BJ (cell line): ENCODE results near the gene SCG3. TPM values are rescaled to one million over a fixed set of nuclear protein-coding genes. Genes with fewer than 3 reads are reported as not detected.

Experiments
- CTCF ChIA-PET: fragments of 350-600 bp; formaldehyde crosslinking; extraction: SDS; loops from one replicate; lab custom pipeline; 2021; ENCODE audit warnings: antibody characterized with exemption, inconsistent platforms; lab: Yijun Ruan, JAX
- POLR2A ChIA-PET: fragments of 300-600 bp; sonication (Branson Sonifier 250); formaldehyde crosslinking; extraction: SDS; loops from one replicate; lab custom pipeline; 2021; ENCODE audit warnings: antibody characterized with exemption; lab: Charles Lee
- DNase-seq: peaks from one replicate; pipeline ENCODE4 v3.0.0-alpha.2; 2011; ENCODE audit warnings: low read depth
- H3K27me3 ChIP-seq: 2 replicates; pipeline ENCODE4 v1.6.0; 2011; ENCODE audit warnings: low read length; ENCODE audit not compliant: control insufficient read depth, insufficient read depth
- H3K36me3 ChIP-seq: 2 replicates; pipeline ENCODE4 v1.5.1; 2011; ENCODE audit warnings: low read length; ENCODE audit not compliant: control insufficient read depth, insufficient read depth
- H3K4me3 ChIP-seq: 2 replicates; pipeline ENCODE4 v1.5.1; 2011; ENCODE audit warnings: low read depth, mild to moderate bottlenecking, control low read depth, low read length
- CTCF ChIP-seq: IDR thresholded peaks from 2 replicates; pipeline ENCODE4 v1.5.1; 2011; ENCODE audit warnings: low read depth, mild to moderate bottlenecking, control low read depth, inconsistent platforms, low read length, moderate library complexity; ENCODE audit not compliant: insufficient read depth
- polyA plus RNA-seq: library from polyadenylated mRNA; depleted of rRNA; stranded (reverse); fragments of >200 nt; gene quantifications from 2 replicates; pipeline ENCODE4 v1.2.3, GENCODE V29; 2011

Gene SCG3
- polyA plus RNA-seq, 1 experiment = not detected

- DNase-seq = no peak
- no peak for TF ChIP-seq CTCF
- Histone ChIP-seq H3K27me3 (no peaks in the 10 kb centered on the region), H3K36me3 (no peaks in the 10 kb centered on the region), H3K4me3 (peak overlapping the region; percentile 61)
- ChIA-PET POLR2A (no interaction called here), CTCF (interaction anchor here (0.7 to 3.1 kb wide), 6 partner anchors 9 to 205 kb away, joined by 3 to 15 read pairs (median 5); no protein-coding TSS in a partner anchor)
Observed at GRCh38 chr15:51736751-51737521, 55.6 kb downstream of the SCG3 start.

DNA sequence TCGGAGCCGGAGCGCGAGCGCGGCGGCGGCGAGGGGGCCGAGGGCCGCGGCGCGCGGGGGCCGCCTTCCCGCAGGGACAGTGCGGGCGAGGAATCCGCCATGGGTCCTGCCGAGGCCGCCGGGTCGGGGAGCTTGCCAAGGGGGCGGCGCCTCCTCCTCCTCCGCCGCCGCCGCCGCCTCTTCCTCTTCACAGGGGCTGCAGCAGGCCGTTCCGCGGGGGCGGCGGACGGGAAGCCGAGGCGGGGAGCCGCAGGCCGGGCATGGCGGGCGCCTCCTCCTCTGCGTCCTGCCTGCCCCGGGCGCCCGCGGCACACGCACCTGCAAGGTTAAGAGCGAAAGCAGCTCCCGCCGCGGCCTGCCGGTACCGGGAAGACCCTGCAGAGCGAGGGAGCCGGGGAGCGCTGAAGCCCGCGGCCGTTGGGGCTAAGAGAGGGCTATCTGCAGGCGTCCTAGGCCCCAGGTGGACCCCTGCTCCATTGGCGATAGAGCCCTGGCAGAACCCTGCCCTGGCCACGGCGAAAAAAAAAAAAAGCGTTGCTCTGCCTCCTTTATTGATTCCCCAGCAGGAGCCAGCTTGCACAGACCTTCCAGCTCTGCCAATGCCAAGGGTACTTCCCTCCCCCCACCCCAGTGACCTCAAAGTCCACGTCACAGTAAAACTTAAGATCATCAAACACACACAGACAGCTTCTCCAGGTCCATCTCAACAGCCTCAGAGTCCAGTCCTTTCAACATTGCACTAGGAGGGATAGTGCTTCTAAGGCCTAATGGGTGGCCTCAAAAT lies 56.4 kb downstream of the SCG3 start, which contains the start of gene LYSMD2:
Gene LYSMD2 (minus strand): TSS at position 134 of the 784 bp plus-strand sequence. CDS start 33 bp downstream, at position 101.
- ChIA-PET CTCF (interaction anchor here (0.6 to 3.1 kb wide), 7 partner anchors 10 to 954 kb away, joined by 3 to 15 read pairs (median 3); no protein-coding TSS in a partner anchor), POLR2A (no interaction called here)
- no peak for DNase-seq
- Histone ChIP-seq H3K4me3 (peak within 1 kb of the TSS; percentile 61), H3K27me3 (no peaks in the 10 kb centered on the region), H3K36me3 (no peaks in the 10 kb centered on the region)
- no peak for TF ChIP-seq CTCF

GRCh38 chr15:51738553-51738952 lies 57.2 kb downstream of the SCG3 start:
- TF ChIP-seq CTCF = no peak

GRCh38 chr15:51739061-51739712 lies 57.9 kb downstream of the SCG3 start:
- ChIA-PET CTCF (interaction anchor here (1.0 kb wide), 1 partner anchor 89 kb away, joined by 3 read pairs; no protein-coding TSS in a partner anchor), POLR2A (interaction anchor here (0.6 kb wide), 1 partner anchor 13 kb away, joined by 6 read pairs; no protein-coding TSS in a partner anchor)
- H3K4me3 ChIP-seq = no peak overlapping the region
- H3K36me3 ChIP-seq = no peaks in the 10 kb centered on the region
- DNase-seq = no peak
- TF ChIP-seq CTCF = no peak
- H3K27me3 ChIP-seq = no peaks in the 10 kb centered on the region

More at GRCh38 chr15:51738553-51738952, 57.2 kb downstream of the SCG3 start:
- DNase-seq = no peak
- ChIA-PET CTCF (interaction anchor here (0.6 to 3.1 kb wide), 5 partner anchors 10 to 953 kb away, joined by 3 to 15 read pairs (median 7); no protein-coding TSS in a partner anchor), POLR2A (interaction anchor here (0.6 kb wide), 1 partner anchor 13 kb away, joined by 6 read pairs; no protein-coding TSS in a partner anchor)
- Histone ChIP-seq H3K36me3 (no peaks in the 10 kb centered on the region), H3K4me3 (no peak overlapping the region), H3K27me3 (no peaks in the 10 kb centered on the region)
